Calu3 (cell line): ENCODE data around the gene SEL1L3. TPM values are rescaled to one million over a fixed set of nuclear protein-coding genes. Genes with fewer than 3 reads are reported as not detected.

Experiments
- BruUV-seq: library from RNA; stranded (reverse); fragments of 400-500 nt; replicated peaks from 2 replicates; lab custom pipeline; 2021; lab: Mats Ljungman, UMichigan
- CTCF ChIA-PET: fragments of 300-600 bp; sonication (Branson Sonifier 250); formaldehyde crosslinking; loops from one replicate; lab custom pipeline; 2022; ENCODE audit warnings: antibody characterized with exemption; lab: Charles Lee
- DNase-seq: peaks from one replicate; pipeline ENCODE4 v3.0.0; 2022
- H3K27ac Mint-ChIP-seq: one replicate; pipeline ENCODE4 v1.8.0; 2022; ENCODE audit warnings: mixed read lengths; ENCODE audit not compliant: unreplicated experiment
- H3K27me3 Mint-ChIP-seq: one replicate; pipeline ENCODE4 v1.8.0; 2022; ENCODE audit warnings: mixed read lengths; ENCODE audit not compliant: unreplicated experiment
- H3K36me3 Mint-ChIP-seq: one replicate; pipeline ENCODE4 v1.8.0; 2022; ENCODE audit warnings: mild to moderate bottlenecking, moderate library complexity, mixed read lengths; ENCODE audit not compliant: insufficient read depth, unreplicated experiment
- H3K4me1 Mint-ChIP-seq: one replicate; pipeline ENCODE4 v1.8.0; 2022; ENCODE audit warnings: mild to moderate bottlenecking, low read depth, mixed read lengths; ENCODE audit not compliant: unreplicated experiment
- H3K4me3 Mint-ChIP-seq: one replicate; pipeline ENCODE4 v1.8.0; 2022; ENCODE audit warnings: mild to moderate bottlenecking, low read depth, moderate library complexity, mixed read lengths; ENCODE audit not compliant: unreplicated experiment
- H3K9me3 Mint-ChIP-seq: one replicate; pipeline ENCODE4 v1.8.0; 2022; ENCODE audit warnings: low read depth, mixed read lengths; ENCODE audit not compliant: unreplicated experiment
- CTCF ChIP-seq: fragments of 200-600 bp; IDR thresholded peaks from one replicate; pipeline ENCODE4 v1.8.0; 2022; ENCODE audit warnings: antibody characterized with exemption; ENCODE audit not compliant: unreplicated experiment
- intact Hi-C: fragments of 100-400 bp; cut with micrococcal nuclease; formaldehyde crosslinking; loops from one replicate; pipeline ENCODE4 v1.10.0; 2022; ENCODE audit not compliant: unreplicated experiment
- total RNA-seq: library from RNA; stranded (reverse); gene quantifications from 2 replicates; pipeline ENCODE4 v1.2.3, GENCODE V29; 2022

SEL1L3 gene
- total RNA-seq, 1 experiment from 2014 or later: 120 TPM

- Mint-ChIP-seq H3K9me3 (no peaks in the 10 kb centered on the region), H3K36me3 (peaks cover 45% of the 10 kb centered on the region), H3K4me3 (no peak overlapping the region), H3K27ac (no peak overlapping the region), H3K4me1 (peaks cover 8% of the 10 kb centered on the region), H3K27me3 (no peaks in the 10 kb centered on the region)
- CTCF ChIA-PET: no interaction called here
- TF ChIP-seq CTCF: no peak
- no TSS peak for BruUV-seq
- intact Hi-C loops: no loop called here
- DNase-seq: no peak
Measured at GRCh38 chr4:25809996-25810395, 52.8 kb downstream of the SEL1L3 start.

GRCh38 chr4:25807102-25807728 is 55.6 kb downstream of the SEL1L3 start:
- Mint-ChIP-seq H3K4me3 (no peak overlapping the region), H3K36me3 (peaks cover 30% of the 10 kb centered on the region), H3K4me1 (no peaks in the 10 kb centered on the region), H3K27me3 (no peaks in the 10 kb centered on the region), H3K27ac (no peak overlapping the region), H3K9me3 (no peaks in the 10 kb centered on the region)
- TF ChIP-seq CTCF: no peak
- BruUV-seq: no TSS peak
- DNase-seq: no peak
- CTCF ChIA-PET: no interaction called here
- intact Hi-C loops: no loop called here

- Mint-ChIP-seq H3K4me3 (no peak overlapping the region), H3K27ac (no peak overlapping the region), H3K27me3 (no peaks in the 10 kb centered on the region), H3K4me1 (no peaks in the 10 kb centered on the region), H3K36me3 (peaks cover 24% of the 10 kb centered on the region), H3K9me3 (no peaks in the 10 kb centered on the region)
- CTCF ChIA-PET: no interaction called here
- BruUV-seq: no TSS peak
- intact Hi-C loops: no loop called here
- no peak for TF ChIP-seq CTCF
- no peak for DNase-seq
Measured at GRCh38 chr4:25805255-25805860, 57.4 kb downstream of the SEL1L3 start.

- Mint-ChIP-seq H3K27me3 (no peaks in the 10 kb centered on the region), H3K4me1 (no peaks in the 10 kb centered on the region), H3K36me3 (peaks cover 23% of the 10 kb centered on the region), H3K27ac (no peak overlapping the region), H3K9me3 (no peaks in the 10 kb centered on the region), H3K4me3 (no peak overlapping the region)
- intact Hi-C loops: no loop called here
- no TSS peak for BruUV-seq
- TF ChIP-seq CTCF: no peak
- CTCF ChIA-PET: interaction anchor here (0.6 kb wide), 1 partner anchor 22 kb away, joined by 8 read pairs; no protein-coding TSS in a partner anchor
- DNase-seq: no peak
Measured at GRCh38 chr4:25803720-25804225, 59.0 kb downstream of the SEL1L3 start.
